A549 (cell line): ENCODE measurements around the gene ASCL5. TPM values are rescaled to one million over a fixed set of nuclear protein-coding genes. Genes with fewer than 3 reads are reported as not detected.

Experiments
- ATAC-seq, 2 experiments: fragments of 200-7000 bp in 1 of 2; fragments of >200 bp in 1 of 2; cut with Nextera tagmentation in 1 of 2; cut with Tn5 transposase in 1 of 2; 3 replicates each; pipeline versions ENCODE4 v1.8.0 to v1.9.1; 2018 to 2020; ENCODE audit warnings: mild to moderate bottlenecking in 1 of 2, moderate library complexity in 1 of 2
- CTCF ChIA-PET: fragments of 300-600 bp; sonication (Branson Sonifier 250); formaldehyde crosslinking; extraction: SDS; loops from one replicate; lab custom pipeline; 2021; ENCODE audit warnings: antibody characterized with exemption, inconsistent platforms; lab: Yijun Ruan, JAX
- POLR2A ChIA-PET: fragments of 350-600 bp; formaldehyde crosslinking; extraction: SDS; loops from one replicate; lab custom pipeline; 2021; ENCODE audit warnings: antibody characterized with exemption, inconsistent platforms; lab: Yijun Ruan, JAX
- DNase-seq, 2 experiments: peaks; one replicate each; pipeline versions ENCODE4 v3.0.0 to v3.0.0-alpha.2; 2011 to 2016; ENCODE audit warnings: low read depth in 1 of 2, low spot score in 1 of 2
- FAIRE-seq: peaks from 2 replicates; lab custom pipeline; 2011; peaks lifted over from hg19 to GRCh38; lab: Jason Lieb, UNC
- H3K27ac ChIP-seq, 2 experiments: fragments of >200 bp; sonication (Bioruptor Twin); formaldehyde crosslinking; 3 replicates each; pipeline ENCODE4 v1.5.1; 2016 to 2017
- H3K4me1 ChIP-seq: fragments of >200 bp; sonication (Bioruptor Twin); formaldehyde crosslinking; 3 replicates; pipeline ENCODE4 v1.6.1; 2016
- H3K4me2 ChIP-seq: fragments of >200 bp; sonication (Bioruptor Twin); formaldehyde crosslinking; 3 replicates; pipeline ENCODE4 v1.6.1; 2016
- H3K4me3 ChIP-seq: fragments of >200 bp; sonication (Bioruptor Twin); formaldehyde crosslinking; 3 replicates; pipeline ENCODE4 v1.5.1; 2016
- H3K9me3 ChIP-seq: fragments of >200 bp; sonication (Bioruptor Twin); formaldehyde crosslinking; 3 replicates; pipeline ENCODE4 v1.6.1; 2016
- BCL3 ChIP-seq: fragments of >200 bp; sonication (Bioruptor Twin); formaldehyde crosslinking; IDR thresholded peaks from 3 replicates; pipeline ENCODE4 v1.6.1; 2016
- BHLHE40 ChIP-seq: IDR thresholded peaks from 2 replicates; pipeline ENCODE4 v1.6.1; 2012; ENCODE audit warnings: low read depth, low read length, inconsistent platforms
- EHF ChIP-seq: fragments of 250-450 bp; sonication (Bioruptor Pico); IDR thresholded peaks from 2 replicates; pipeline ENCODE4 v1.5.0; 2020; ENCODE audit warnings: mild to moderate bottlenecking
- EP300 ChIP-seq, 2 experiments: fragments of >200 bp; sonication (Bioruptor Twin); formaldehyde crosslinking; IDR thresholded peaks; 2 replicates in 1 of 2; 3 replicates in 1 of 2; pipeline ENCODE4 v1.6.1; 2016 to 2017
- FOSB ChIP-seq: fragments of 250-450 bp; sonication (Bioruptor Pico); IDR thresholded peaks from 2 replicates; pipeline ENCODE4 v1.5.0; 2020; ENCODE audit warnings: mild to moderate bottlenecking, moderate library complexity
- FOXS1 ChIP-seq: fragments of 250-450 bp; sonication (Bioruptor Pico); IDR thresholded peaks from 2 replicates; pipeline ENCODE4 v1.5.0; 2020; ENCODE audit warnings: mild to moderate bottlenecking, moderate library complexity
- GATA3 ChIP-seq: IDR thresholded peaks from 2 replicates; pipeline ENCODE4 v1.6.1; 2012; ENCODE audit warnings: borderline replicate concordance
- HES2 ChIP-seq: fragments of >200 bp; sonication (Bioruptor Twin); formaldehyde crosslinking; IDR thresholded peaks from 2 replicates; pipeline ENCODE4 v1.6.1; 2016
- HEYL ChIP-seq: fragments of 250-450 bp; sonication (Bioruptor Pico); IDR thresholded peaks from 2 replicates; pipeline ENCODE4 v1.8.0; 2021; ENCODE audit warnings: mild to moderate bottlenecking, moderate library complexity
- HMGXB4 ChIP-seq: fragments of 250-450 bp; sonication (Bioruptor Pico); IDR thresholded peaks from 2 replicates; pipeline ENCODE4 v1.5.0; 2021; ENCODE audit warnings: mild to moderate bottlenecking, moderate library complexity, borderline replicate concordance
- HOXB5 ChIP-seq: fragments of 250-450 bp; sonication (Bioruptor Pico); IDR thresholded peaks from 2 replicates; pipeline ENCODE4 v1.5.0; 2020; ENCODE audit warnings: mild to moderate bottlenecking, moderate library complexity
- KDM1A ChIP-seq: fragments of 200-600 bp; sonication (generic); IDR thresholded peaks from 2 replicates; pipeline ENCODE4 v1.6.1; 2016; ENCODE audit warnings: low read depth, mild to moderate bottlenecking
- MYC ChIP-seq: IDR thresholded peaks from 2 replicates; pipeline ENCODE4 v1.6.1; 2012; ENCODE audit warnings: mild to moderate bottlenecking, inconsistent platforms, low read length, improper control_type of control experiment, borderline replicate concordance
- NR3C1 ChIP-seq: fragments of >200 bp; sonication (Bioruptor Twin); formaldehyde crosslinking; IDR thresholded peaks from 3 replicates; pipeline ENCODE4 v1.6.1; 2017
- PBX3 ChIP-seq: IDR thresholded peaks from 2 replicates; pipeline ENCODE4 v1.6.1; 2012
- PHF8 ChIP-seq: fragments of 200-600 bp; sonication (generic); IDR thresholded peaks from 2 replicates; pipeline ENCODE4 v1.6.1; 2016; ENCODE audit warnings: low read depth, mild to moderate bottlenecking, antibody characterized with exemption, moderate library complexity, borderline replicate concordance
- POLR2AphosphoS2 ChIP-seq: conservative IDR thresholded peaks from 2 replicates; pipeline ENCODE4 v1.6.1; 2012; ENCODE audit warnings: low read length, improper control_type of control experiment, inconsistent platforms
- RAD21 ChIP-seq, 2 experiments: fragments of >200 bp in 1 of 2; sonication (Bioruptor Twin) in 1 of 2; formaldehyde crosslinking in 1 of 2; IDR thresholded peaks in 1 of 2; conservative IDR thresholded peaks in 1 of 2; 2 replicates in 1 of 2; 3 replicates in 1 of 2; pipeline ENCODE4 v1.6.1; 2012 to 2018; ENCODE audit warnings: inconsistent platforms in 1 of 2
- RARB ChIP-seq: fragments of 250-450 bp; sonication (Bioruptor Pico); IDR thresholded peaks from 2 replicates; pipeline ENCODE4 v1.8.0; 2021; ENCODE audit warnings: mild to moderate bottlenecking, moderate library complexity
- RCOR1 ChIP-seq: fragments of 150-350 bp; IDR thresholded peaks from 2 replicates; pipeline ENCODE4 v1.6.1; 2014; ENCODE audit warnings: antibody characterized with exemption, low read length, low read depth
- SMC3 ChIP-seq: fragments of >200 bp; sonication (Bioruptor Twin); formaldehyde crosslinking; IDR thresholded peaks from 3 replicates; pipeline ENCODE4 v1.6.1; 2018; ENCODE audit warnings: inconsistent platforms
- TFCP2L1 ChIP-seq: fragments of 250-450 bp; sonication (Bioruptor Pico); IDR thresholded peaks from 2 replicates; pipeline ENCODE4 v1.5.0; 2021; ENCODE audit warnings: mild to moderate bottlenecking
- TP53 ChIP-seq: fragments of 250-450 bp; sonication (Bioruptor Pico); IDR thresholded peaks from 2 replicates; pipeline ENCODE4 v1.5.0; 2021; ENCODE audit warnings: mild to moderate bottlenecking, moderate library complexity
- ZSCAN20 ChIP-seq: fragments of 250-450 bp; sonication (Bioruptor Pico); IDR thresholded peaks from 2 replicates; pipeline ENCODE4 v1.8.0; 2022; ENCODE audit warnings: mild to moderate bottlenecking, moderate library complexity
- WGBS: methylation state at CpG from one replicate; pipeline ENCODE4 v1.1.6; 2017; ENCODE audit errors: missing lambda C conversion rate; 5-methylcytosine and 5-hydroxymethylcytosine counted together
- polyA plus RNA-seq, 4 experiments: library from polyadenylated mRNA; depleted of rRNA in 3 of 4; stranded (reverse); fragments of >200 nt; fragmentation: RNase III in 1 of 4; extraction: RNeasy Plus Mini Kit Qiagen cat#74134 plus additional on column Dnase treatment in 1 of 4; gene quantifications; 2 replicates in 3 of 4; 3 replicates in 1 of 4; pipeline ENCODE4 v1.2.3, GENCODE V29; 2011 to 2017
- TF ChIP-seq, protein P1 (sequence below): fragments of 450-650 bp; IDR thresholded peaks from 2 replicates; pipeline ENCODE4 v1.6.1; 2014; ENCODE audit warnings: antibody characterized with exemption

Gene ASCL5
- polyA plus RNA-seq, 2 of the 4 experiments (the other 2 are of a cell fraction): 0.09 TPM; not detected in 1

- ChIA-PET POLR2A (no interaction called here), CTCF (interaction anchor here (1.0 to 12.4 kb wide), 3 partner anchors 9 to 26 kb away, joined by 3 to 84 read pairs (median 45); partner anchors contain the start of gene CACNA1S)
- no peak overlapping the region for H3K4me3 ChIP-seq
- TF ChIP-seq BCL3 (no peak), POLR2AphosphoS2 (no peak), RARB (no peak), RCOR1 (no peak), NR3C1 (no peak), KDM1A (no peak), HEYL (CRISPR knock-in tag) (no peak), ZSCAN20 (CRISPR knock-in tag) (no peak)
- TF ChIP-seq, all 56 proteins: peak for 0
- DNase-seq (no peak), FAIRE-seq (no peak), ATAC-seq (no peak)
- no peak overlapping the region for H3K4me2 ChIP-seq
- 40% methylated on average over 7 of the region's 7 CpGs for WGBS
- H3K27ac ChIP-seq: no peak overlapping the region
- no peaks in the 10 kb centered on the region for H3K9me3 ChIP-seq
- no peaks in the 10 kb centered on the region for H3K4me1 ChIP-seq
These were observed 33.0 kb downstream of the ASCL5 start for GRCh38 chr1:201093962-201094361.

GRCh38 chr1:201093561-201093960, 33.4 kb downstream of the ASCL5 start:
- CTCF ChIA-PET: interaction anchor here (1.0 to 12.4 kb wide), 3 partner anchors 9 to 26 kb away, joined by 3 to 84 read pairs (median 45); partner anchors contain the start of gene CACNA1S
- 70% methylated on average over 7 of the region's 7 CpGs for WGBS
- no peak overlapping the region for H3K4me3 ChIP-seq
- H3K4me1 ChIP-seq: no peaks in the 10 kb centered on the region
- no peaks in the 10 kb centered on the region for H3K9me3 ChIP-seq
- no peak for FAIRE-seq
- DNase-seq: no peak
- no peak overlapping the region for H3K27ac ChIP-seq
- H3K4me2 ChIP-seq: no peak overlapping the region
- no peak for TF ChIP-seq FOXS1 (CRISPR knock-in tag)
- no peak for TF ChIP-seq HOXB5
- no peak for TF ChIP-seq TP53 (CRISPR knock-in tag)
- no peak for TF ChIP-seq HMGXB4 (CRISPR knock-in tag)
- TF ChIP-seq RCOR1: no peak
- no peak for TF ChIP-seq GATA3
- no peak for TF ChIP-seq RAD21 (conservative IDR thresholded peaks at IDR 0.05 in 1 of 2, IDR thresholded peaks at IDR 0.05 in 1 of 2)
- no peak for TF ChIP-seq BHLHE40
- no peak for TF ChIP-seq HES2
- TF ChIP-seq FOSB (CRISPR knock-in tag): no peak
- no peak for TF ChIP-seq EP300 (IDR thresholded peaks at IDR 0.05)
- TF ChIP-seq EHF (CRISPR knock-in tag): no peak
- TF ChIP-seq PHF8: no peak
- no peak for TF ChIP-seq TFCP2L1 (CRISPR knock-in tag)
- TF ChIP-seq, protein P1, sequence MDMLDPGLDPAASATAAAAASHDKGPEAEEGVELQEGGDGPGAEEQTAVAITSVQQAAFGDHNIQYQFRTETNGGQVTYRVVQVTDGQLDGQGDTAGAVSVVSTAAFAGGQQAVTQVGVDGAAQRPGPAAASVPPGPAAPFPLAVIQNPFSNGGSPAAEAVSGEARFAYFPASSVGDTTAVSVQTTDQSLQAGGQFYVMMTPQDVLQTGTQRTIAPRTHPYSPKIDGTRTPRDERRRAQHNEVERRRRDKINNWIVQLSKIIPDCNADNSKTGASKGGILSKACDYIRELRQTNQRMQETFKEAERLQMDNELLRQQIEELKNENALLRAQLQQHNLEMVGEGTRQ: no peak
- no peak for TF ChIP-seq SMC3
- no peak for TF ChIP-seq BCL3
- no peak for TF ChIP-seq MYC
- TF ChIP-seq PBX3: no peak
- TF ChIP-seq KDM1A: no peak
- no peak for ATAC-seq
- POLR2A ChIA-PET: no interaction called here
